Coronary artery (tissue), 2 donors: ENCODE data around the gene USP12.

Source experiments
- DNase-seq: peaks from one replicate; pipeline ENCODE4 v3.0.0-alpha.2; 2017; ENCODE audit warnings: low spot score
- H3K27ac ChIP-seq, 2 donors: fragments of 200-600 bp; sonication (generic); one replicate each; pipeline ENCODE4 v1.5.1; 2016 to 2019
- H3K4me3 ChIP-seq: fragments of 200-600 bp; sonication (generic); 2 replicates; pipeline ENCODE4 v1.5.1; 2016; ENCODE audit warnings: mild to moderate bottlenecking, moderate library complexity
- TF ChIP-seq, protein P1 (sequence below): fragments of 200-600 bp; sonication (generic); IDR thresholded peaks from one replicate; pipeline ENCODE4 v1.5.1; 2019; ENCODE audit warnings: antibody characterized with exemption

Gene USP12

GRCh38 chr13:27018882-27019281 is 152.7 kb downstream of the USP12 start:
- peak; percentile 14 for DNase-seq
- H3K27ac ChIP-seq: no peak overlapping the region
- no peak overlapping the region for H3K4me3 ChIP-seq
- TF ChIP-seq, protein P1, sequence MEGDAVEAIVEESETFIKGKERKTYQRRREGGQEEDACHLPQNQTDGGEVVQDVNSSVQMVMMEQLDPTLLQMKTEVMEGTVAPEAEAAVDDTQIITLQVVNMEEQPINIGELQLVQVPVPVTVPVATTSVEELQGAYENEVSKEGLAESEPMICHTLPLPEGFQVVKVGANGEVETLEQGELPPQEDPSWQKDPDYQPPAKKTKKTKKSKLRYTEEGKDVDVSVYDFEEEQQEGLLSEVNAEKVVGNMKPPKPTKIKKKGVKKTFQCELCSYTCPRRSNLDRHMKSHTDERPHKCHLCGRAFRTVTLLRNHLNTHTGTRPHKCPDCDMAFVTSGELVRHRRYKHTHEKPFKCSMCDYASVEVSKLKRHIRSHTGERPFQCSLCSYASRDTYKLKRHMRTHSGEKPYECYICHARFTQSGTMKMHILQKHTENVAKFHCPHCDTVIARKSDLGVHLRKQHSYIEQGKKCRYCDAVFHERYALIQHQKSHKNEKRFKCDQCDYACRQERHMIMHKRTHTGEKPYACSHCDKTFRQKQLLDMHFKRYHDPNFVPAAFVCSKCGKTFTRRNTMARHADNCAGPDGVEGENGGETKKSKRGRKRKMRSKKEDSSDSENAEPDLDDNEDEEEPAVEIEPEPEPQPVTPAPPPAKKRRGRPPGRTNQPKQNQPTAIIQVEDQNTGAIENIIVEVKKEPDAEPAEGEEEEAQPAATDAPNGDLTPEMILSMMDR: no peak

DNA sequence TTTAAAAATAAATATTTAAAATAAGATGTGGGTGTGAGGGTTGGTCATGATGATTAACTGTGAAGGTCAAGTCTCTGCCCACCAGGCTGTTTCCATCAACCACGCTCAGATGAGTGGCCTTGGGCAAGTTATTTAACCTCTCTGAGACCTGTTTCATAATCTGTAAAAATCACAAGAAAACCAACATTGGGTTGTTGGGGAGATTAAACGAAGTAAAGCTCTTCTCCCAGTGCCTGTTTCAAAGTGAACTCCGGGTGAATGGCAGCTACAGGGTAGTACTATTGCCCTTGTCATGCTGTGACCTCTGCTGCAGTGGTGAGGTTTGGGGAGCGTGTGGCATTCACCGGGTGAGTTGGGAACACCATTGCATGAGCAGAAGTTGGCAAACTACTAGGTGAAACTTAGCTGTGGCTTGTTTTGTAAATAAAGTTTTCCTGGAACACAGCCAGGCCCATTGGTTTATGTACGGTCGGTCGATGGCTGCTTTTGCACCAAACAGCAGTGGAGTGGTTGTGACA is 153.2 kb downstream of the USP12 start:
- DNase-seq: no peak
- no peak overlapping the region for H3K4me3 ChIP-seq
- TF ChIP-seq, protein P1: no peak
- H3K27ac ChIP-seq: no peak overlapping the region

DNA sequence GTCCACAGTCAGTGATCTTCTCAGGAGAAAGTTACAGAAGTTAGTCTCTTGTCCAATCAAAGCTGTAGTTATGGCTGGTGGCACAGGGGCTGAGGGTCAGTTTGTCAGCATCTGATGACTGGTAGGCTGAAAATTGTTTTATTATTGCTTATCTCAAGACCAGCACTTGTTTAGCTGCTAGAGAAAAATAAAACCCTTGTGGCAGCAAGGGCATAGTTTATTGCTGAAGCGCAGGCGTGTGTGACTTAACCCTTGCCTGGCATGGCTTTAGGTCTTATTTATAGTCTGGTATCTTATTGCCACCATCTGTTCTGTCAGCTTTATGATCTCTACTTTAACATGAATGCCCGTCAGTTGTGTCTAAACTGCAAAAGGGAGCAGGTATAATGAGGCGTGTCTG is 154.7 kb downstream of the USP12 start:
- Histone ChIP-seq H3K27ac (no peak overlapping the region), H3K4me3 (no peak overlapping the region)
- no peak for DNase-seq
- TF ChIP-seq, protein P1: no peak
